ENCODE data around the gene CNDP1.

DNA sequence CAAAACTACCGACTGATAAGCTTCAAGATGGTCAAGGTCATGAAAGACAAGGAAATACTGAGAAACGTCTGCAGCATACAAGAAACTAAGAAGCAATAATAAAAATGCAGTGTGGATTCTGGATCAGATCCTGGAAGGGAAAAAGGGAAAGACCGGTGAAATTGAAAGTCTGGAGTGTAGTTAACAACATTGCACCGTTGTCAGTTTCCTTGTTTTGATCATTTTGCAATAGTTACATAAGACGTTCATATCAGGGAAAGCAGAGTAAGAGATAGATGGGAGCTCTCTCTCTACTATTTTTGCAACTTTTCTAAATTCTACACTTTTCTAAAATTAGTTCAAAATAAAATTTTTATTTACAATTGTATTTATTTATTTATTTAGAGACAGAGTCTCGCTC, 48.3 kb downstream of the CNDP1 start:
- TF ChIP-seq, protein P1, sequence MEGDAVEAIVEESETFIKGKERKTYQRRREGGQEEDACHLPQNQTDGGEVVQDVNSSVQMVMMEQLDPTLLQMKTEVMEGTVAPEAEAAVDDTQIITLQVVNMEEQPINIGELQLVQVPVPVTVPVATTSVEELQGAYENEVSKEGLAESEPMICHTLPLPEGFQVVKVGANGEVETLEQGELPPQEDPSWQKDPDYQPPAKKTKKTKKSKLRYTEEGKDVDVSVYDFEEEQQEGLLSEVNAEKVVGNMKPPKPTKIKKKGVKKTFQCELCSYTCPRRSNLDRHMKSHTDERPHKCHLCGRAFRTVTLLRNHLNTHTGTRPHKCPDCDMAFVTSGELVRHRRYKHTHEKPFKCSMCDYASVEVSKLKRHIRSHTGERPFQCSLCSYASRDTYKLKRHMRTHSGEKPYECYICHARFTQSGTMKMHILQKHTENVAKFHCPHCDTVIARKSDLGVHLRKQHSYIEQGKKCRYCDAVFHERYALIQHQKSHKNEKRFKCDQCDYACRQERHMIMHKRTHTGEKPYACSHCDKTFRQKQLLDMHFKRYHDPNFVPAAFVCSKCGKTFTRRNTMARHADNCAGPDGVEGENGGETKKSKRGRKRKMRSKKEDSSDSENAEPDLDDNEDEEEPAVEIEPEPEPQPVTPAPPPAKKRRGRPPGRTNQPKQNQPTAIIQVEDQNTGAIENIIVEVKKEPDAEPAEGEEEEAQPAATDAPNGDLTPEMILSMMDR (IDR thresholded peaks at IDR 0.05; ENCODE audit: poor library complexity, severe bottlenecking) = no peak
- no peak for TF ChIP-seq EP300 (conservative IDR thresholded peaks at IDR 0.05; ENCODE audit: poor library complexity, severe bottlenecking)
- no peak for TF ChIP-seq MXI1 (conservative IDR thresholded peaks at IDR 0.05; ENCODE audit: poor library complexity, severe bottlenecking)
- TF ChIP-seq POLR2AphosphoS5 (IDR thresholded peaks at IDR 0.05) = no peak
- no peak for TF ChIP-seq SMC3 (conservative IDR thresholded peaks at IDR 0.05; ENCODE audit: poor library complexity)
- TF ChIP-seq RAD21 (conservative IDR thresholded peaks at IDR 0.05) = no peak
- no peak for TF ChIP-seq EZH2 (IDR thresholded peaks at IDR 0.05; ENCODE audit: borderline replicate concordance, insufficient read depth, low read length, poor library complexity, severe bottlenecking)
